Measurements from ENCODE around the gene TMEM248.

Gene TMEM248

DNA sequence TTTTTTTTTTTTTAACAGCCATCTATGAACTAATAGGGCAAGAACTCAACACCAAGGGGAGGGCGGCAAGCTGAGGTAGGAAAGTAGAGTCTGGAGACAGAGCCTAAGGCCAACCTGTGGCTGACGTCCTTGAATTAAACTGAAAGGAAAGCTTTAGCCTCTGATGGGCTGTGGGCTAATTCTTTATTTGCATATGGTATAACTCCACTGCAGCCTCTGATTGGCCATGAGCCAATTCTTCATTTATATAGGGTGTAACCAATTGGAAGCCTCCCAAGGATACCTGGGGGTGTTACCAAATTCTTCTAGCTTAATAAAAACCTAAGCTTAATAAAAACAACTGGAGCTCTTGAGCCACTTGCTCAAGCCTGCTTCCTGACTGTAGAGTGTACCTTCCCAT is 85.9 kb downstream of the TMEM248 start:
- no peak for DNase-seq

Measured in NCI-H1105 (cell line).